Measurements from ENCODE around the gene LY86.

The LY86 gene

GRCh38 chr6:6570929-6571671 lies 17.4 kb upstream of the LY86 start:
- Histone ChIP-seq H3K79me2 (ENCODE audit: control insufficient read depth, low read length) (peaks cover 33% of the 10 kb centered on the region), H3K9me3 (ENCODE audit: control insufficient read depth, insufficient read depth, low read length) (peaks cover 4% of the 10 kb centered on the region; the same call in 1 of the 2 replicates), H3K4me1 (ENCODE audit: control insufficient read depth, low read length) (no peaks in the 10 kb centered on the region), H4K20me1 (ENCODE audit: control insufficient read depth, insufficient read depth, low read depth, low read length) (no peaks in the 10 kb centered on the region), H3F3A (ENCODE audit: control insufficient read depth, insufficient read depth) (no peaks in the 10 kb centered on the region), H3K27me3 (ENCODE audit: control insufficient read depth, low read length) (no peaks in the 10 kb centered on the region), H3K4me2 (ENCODE audit: low read length) (no peak overlapping the region), H3K36me3 (ENCODE audit: control insufficient read depth, low read length) (peaks cover 19% of the 10 kb centered on the region), H3K4me3 (ENCODE audit: low read length) (no peak overlapping the region), H3K9me2 (replicated peaks; ENCODE audit: control insufficient read depth, low read length) (no peaks in the 10 kb centered on the region), H3K27ac (ENCODE audit: low read depth, low read length) (no peak overlapping the region)
- no peak for TF ChIP-seq CTCF (IDR thresholded peaks at IDR 0.05; ENCODE audit: low read depth, low read length, poor library complexity, severe bottlenecking)
- no peak for TF ChIP-seq EZH2phosphoT487 (IDR thresholded peaks at IDR 0.05; ENCODE audit: borderline replicate concordance, low read length)

GRCh38 chr6:6575143-6575542 lies 13.4 kb upstream of the LY86 start:
- no peaks in the 10 kb centered on the region for H3K9me2 ChIP-seq (replicated peaks; ENCODE audit: control insufficient read depth, low read length)
- peaks cover 60% of the 10 kb centered on the region for H3K79me2 ChIP-seq (ENCODE audit: control insufficient read depth, low read length)
- H3K4me3 ChIP-seq (ENCODE audit: low read length): no peak overlapping the region
- no peaks in the 10 kb centered on the region for H4K20me1 ChIP-seq (ENCODE audit: control insufficient read depth, insufficient read depth, low read depth, low read length)
- peaks cover 12% of the 10 kb centered on the region for H3K36me3 ChIP-seq (ENCODE audit: control insufficient read depth, low read length)
- TF ChIP-seq EZH2phosphoT487 (IDR thresholded peaks at IDR 0.05; ENCODE audit: borderline replicate concordance, low read length) (no peak), CTCF (IDR thresholded peaks at IDR 0.05; ENCODE audit: low read depth, low read length, poor library complexity, severe bottlenecking) (no peak)
- H3K4me1 ChIP-seq (ENCODE audit: control insufficient read depth, low read length): peaks cover 22% of the 10 kb centered on the region
- no peaks in the 10 kb centered on the region; the same call in 1 of the 2 replicates for H3F3A ChIP-seq (ENCODE audit: control insufficient read depth, insufficient read depth)
- no peaks in the 10 kb centered on the region for H3K27me3 ChIP-seq (ENCODE audit: control insufficient read depth, low read length)
- H3K27ac ChIP-seq (ENCODE audit: low read depth, low read length): no peak overlapping the region
- peaks cover 4% of the 10 kb centered on the region; the same call in 1 of the 2 replicates for H3K9me3 ChIP-seq (ENCODE audit: control insufficient read depth, insufficient read depth, low read length)
- no peak overlapping the region for H3K4me2 ChIP-seq (ENCODE audit: low read length)

- Histone ChIP-seq H3F3A (ENCODE audit: control insufficient read depth, insufficient read depth) (no peaks in the 10 kb centered on the region; the same call in 1 of the 2 replicates), H3K27ac (ENCODE audit: low read depth, low read length) (no peak overlapping the region), H3K4me2 (ENCODE audit: low read length) (no peak overlapping the region), H3K36me3 (ENCODE audit: control insufficient read depth, low read length) (peaks cover 35% of the 10 kb centered on the region), H3K4me3 (ENCODE audit: low read length) (no peak overlapping the region), H3K9me2 (replicated peaks; ENCODE audit: control insufficient read depth, low read length) (no peaks in the 10 kb centered on the region), H3K9me3 (ENCODE audit: control insufficient read depth, insufficient read depth, low read length) (peaks cover 7% of the 10 kb centered on the region; the same call in 1 of the 2 replicates), H3K4me1 (ENCODE audit: control insufficient read depth, low read length) (peaks cover 29% of the 10 kb centered on the region), H3K27me3 (ENCODE audit: control insufficient read depth, low read length) (no peaks in the 10 kb centered on the region), H3K79me2 (ENCODE audit: control insufficient read depth, low read length) (peaks cover 79% of the 10 kb centered on the region), H4K20me1 (ENCODE audit: control insufficient read depth, insufficient read depth, low read depth, low read length) (no peaks in the 10 kb centered on the region)
- TF ChIP-seq CTCF (IDR thresholded peaks at IDR 0.05; ENCODE audit: low read depth, low read length, poor library complexity, severe bottlenecking) (no peak), EZH2phosphoT487 (IDR thresholded peaks at IDR 0.05; ENCODE audit: borderline replicate concordance, low read length) (no peak)
These were observed 10.8 kb upstream of the LY86 start for GRCh38 chr6:6577735-6578134.

Data from DOHH2 (cell line).